GM19395 (cell line): Measurements from ENCODE around the gene MYCN.
"Not testable (repeated sequence)": the region's sequence is repeated elsewhere in the genome, so short reads cannot be mapped to it uniquely, and the experiment has no call there.

Experiments used
- ATAC-seq: cut with Tn5 transposase; IDR thresholded peaks from one replicate; pipeline ENCODE4 v1.9.1; 2021; ENCODE audit warnings: mild to moderate bottlenecking, moderate library complexity; ENCODE audit not compliant: unreplicated experiment

MYCN gene

GRCh38 chr2:15956751-15957736 is 16.7 kb downstream of the MYCN start:
- ATAC-seq: no peak

DNA sequence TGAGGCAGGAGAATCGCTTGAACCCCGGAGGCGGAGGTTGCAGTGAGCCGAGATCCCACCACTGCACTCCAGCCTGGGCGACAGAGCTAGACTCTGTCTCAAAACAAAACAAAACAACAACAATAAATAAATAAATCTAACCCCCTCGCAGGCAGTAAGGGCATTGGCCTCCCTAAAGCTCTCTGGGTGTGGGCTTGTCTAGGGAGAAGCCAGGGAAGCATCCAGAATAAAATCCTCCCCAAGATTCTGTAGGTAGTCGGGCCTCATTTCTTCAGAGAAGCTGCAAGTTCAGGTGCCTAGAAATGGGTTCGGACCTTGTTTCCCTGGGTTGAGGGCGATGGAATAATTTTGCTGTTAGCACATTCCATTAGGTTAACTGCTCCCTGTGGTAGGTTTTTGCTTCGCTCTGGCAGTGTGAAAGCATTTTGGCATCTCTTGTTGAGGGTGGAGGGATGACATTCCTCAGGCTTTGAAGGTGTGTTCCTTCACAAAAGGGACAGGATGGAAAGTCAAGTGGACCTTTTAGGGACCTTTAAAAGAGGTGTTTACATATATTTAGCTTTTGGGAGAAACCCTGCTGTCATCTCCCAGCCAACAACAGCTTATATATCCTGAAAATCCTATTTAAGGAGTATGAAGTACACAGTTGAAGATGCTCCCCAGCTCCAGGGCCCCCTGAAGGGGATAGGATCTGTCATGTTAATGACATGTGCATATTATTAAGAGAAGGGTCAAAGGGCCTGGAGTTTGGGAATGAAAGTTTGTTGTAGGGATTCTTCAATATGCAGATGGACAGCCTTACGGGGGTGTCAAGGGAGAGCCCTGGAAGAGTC is 17.7 kb downstream of the MYCN start:
- no peak for ATAC-seq

- no peak for ATAC-seq
Observed at GRCh38 chr2:15959331-15960153, 19.2 kb downstream of the MYCN start.

DNA sequence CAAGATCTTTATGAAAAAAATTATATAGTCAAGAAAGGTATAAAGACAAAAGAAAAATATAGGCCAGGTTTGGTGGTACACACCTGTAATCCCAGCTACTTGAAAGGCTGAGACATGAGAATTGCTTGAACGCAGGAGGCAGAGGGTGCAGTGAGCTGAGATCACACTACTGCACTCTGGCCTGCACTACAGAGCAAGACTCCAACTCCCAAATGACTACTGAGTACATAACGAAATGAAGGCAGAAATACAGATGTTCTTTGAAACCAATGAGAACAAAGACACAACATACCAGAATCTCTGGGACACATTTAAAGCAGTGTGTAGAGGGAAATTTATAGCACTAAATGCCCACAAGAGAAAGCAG is 19.8 kb downstream of the MYCN start:
- ATAC-seq: not testable (repeated sequence)

GRCh38 chr2:15963109-15963976 is 23.0 kb downstream of the MYCN start:
- ATAC-seq: not testable (repeated sequence)

DNA sequence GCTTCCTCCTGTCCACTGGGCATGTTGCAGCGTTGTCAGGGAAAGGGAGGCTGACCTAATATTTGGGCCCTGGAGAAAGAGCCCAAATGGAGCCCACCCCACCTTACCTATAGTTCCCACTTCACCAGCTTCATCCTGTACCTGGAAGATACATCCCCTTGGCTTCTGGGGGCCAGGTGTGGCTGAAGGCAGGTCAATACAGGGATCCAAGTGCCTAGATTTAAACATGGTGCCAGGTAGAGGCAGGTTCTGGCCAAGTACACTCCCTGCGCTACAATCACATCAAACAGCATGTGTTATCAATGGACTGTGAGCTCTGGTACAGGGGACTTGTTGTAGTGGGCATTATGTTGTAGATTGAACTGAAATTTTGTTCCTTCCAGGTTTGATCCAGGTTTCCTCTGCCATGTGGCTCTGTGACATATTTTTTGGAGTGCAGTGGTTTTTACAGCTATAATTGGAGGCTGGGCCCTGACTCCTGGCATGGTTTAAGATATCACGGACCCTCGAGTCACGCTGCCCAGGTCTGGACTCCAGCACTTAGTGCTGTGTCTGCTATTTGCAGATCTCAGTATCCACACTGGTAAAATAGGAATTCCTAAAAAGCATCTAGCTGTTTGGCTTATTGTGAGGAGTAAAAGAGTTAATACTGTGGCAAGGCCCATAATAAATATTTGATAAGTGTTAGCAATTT is 23.8 kb downstream of the MYCN start:
- no peak for ATAC-seq

GRCh38 chr2:15964936-15965563 is 24.7 kb downstream of the MYCN start:
- no peak for ATAC-seq

DNA sequence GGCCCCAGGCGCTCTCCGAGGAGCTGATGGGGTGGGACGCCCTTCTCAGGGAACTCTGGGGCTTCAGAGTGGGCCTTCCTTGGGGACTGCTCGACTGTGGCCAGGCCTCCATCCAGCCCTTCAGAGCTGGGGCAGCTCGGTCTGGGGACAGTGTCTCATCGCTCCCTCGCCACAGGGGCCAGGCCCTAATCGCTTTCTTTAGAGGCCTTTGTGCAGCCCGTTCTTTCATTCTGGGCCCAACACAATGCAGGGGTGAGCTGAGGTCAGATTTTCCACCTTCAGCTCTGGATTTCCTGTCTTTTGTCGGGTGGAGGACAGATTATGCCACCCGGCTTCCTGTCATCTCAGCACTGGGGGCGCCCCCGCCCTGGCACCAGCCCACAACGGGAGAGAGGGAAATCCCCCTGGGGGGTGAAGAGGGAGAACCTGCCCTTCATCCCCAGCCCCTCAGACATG is 25.2 kb downstream of the MYCN start:
- no peak for ATAC-seq

GRCh38 chr2:15967415-15968279 is 27.3 kb downstream of the MYCN start:
- ATAC-seq: no peak

- no peak for ATAC-seq
Observed at GRCh38 chr2:15968280-15969178, 28.2 kb downstream of the MYCN start.

GRCh38 chr2:15969214-15969613 is 28.9 kb downstream of the MYCN start:
- no peak for ATAC-seq

DNA sequence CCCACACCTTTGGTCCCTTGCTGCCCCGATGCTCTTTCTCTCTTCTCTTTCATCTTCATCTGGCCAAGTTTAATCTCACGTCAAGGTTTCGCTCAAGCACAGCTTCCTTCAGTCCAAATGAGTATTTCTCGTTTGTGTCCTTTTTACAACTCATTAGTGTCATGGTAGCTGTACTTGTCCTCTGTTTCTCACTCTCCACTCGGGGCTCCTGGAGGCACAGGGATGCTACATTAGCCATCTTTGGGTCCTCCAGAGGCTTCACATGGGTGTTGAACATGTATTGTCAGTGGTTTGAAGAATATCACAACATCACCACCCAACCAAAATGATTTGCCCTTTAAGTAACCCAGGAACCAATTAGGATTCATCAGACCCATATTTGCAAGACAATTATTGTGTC is 30.4 kb downstream of the MYCN start:
- no peak for ATAC-seq

- ATAC-seq: no peak
Observed at GRCh38 chr2:15971351-15971750, 31.0 kb downstream of the MYCN start.

- ATAC-seq: no peak
Observed at GRCh38 chr2:15971831-15972522, 31.6 kb downstream of the MYCN start.

DNA sequence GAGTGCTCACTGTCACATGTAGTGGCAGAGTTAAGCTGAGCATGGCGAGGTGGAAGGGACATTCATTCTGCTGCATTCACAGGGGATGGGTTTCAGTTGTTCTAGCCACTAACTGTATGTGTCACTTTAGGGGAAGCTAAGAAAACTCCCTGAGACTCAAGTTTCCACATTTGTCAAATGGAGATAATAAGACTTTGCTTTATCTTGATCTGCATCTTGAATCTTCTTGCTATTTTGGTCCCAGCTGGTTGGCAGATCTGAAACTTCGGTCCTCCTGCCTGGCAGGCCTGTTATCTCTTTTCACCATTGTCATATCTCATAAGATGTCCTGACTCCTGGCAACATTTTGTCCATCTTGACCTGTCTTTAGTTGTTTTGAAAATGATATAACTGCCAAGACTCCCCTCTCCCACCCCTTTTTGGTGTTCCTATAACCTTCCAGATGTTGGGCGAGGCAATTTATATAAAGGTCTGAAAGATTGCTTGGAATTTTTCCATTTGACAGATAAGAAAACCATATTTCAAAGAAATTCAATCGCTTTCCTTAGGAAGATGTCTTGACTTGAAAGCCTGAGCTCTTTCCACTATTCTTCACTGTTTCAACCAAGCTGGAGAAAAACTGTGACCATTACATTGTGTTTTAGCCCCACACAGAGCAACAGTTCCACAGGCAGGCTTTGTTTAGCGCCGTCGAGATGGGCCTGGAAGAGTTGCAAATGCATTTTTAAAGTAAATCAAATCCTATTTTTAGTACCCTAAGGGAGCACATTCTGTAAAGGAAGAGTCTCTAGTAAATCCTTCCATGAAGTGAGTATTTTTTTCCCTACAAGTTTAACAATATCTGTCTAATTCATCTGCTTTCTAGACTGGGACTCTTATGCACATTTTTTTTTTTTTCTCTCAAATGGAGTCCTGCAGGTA is 33.4 kb downstream of the MYCN start:
- no peak for ATAC-seq
